C4-2B (cell line): ENCODE results near the gene RXRA.
"Not testable (repeated sequence)": the region's sequence is repeated elsewhere in the genome, so short reads cannot be mapped to it uniquely, and the experiment has no call there.

Source experiments
- CTCF ChIP-seq: fragments of 450-650 bp; conservative IDR thresholded peaks from 2 replicates; pipeline ENCODE4 v1.5.1; 2017; ENCODE audit warnings: mild to moderate bottlenecking
- ZFX ChIP-seq: fragments of 450-650 bp; IDR thresholded peaks from 2 replicates; pipeline ENCODE4 v1.6.1; 2017

GRCh38 chr9:134308639-134309220 is 17.5 kb upstream of the RXRA start:
- not testable (repeated sequence) for TF ChIP-seq CTCF, ZFX
